Liver (tissue), 3 donors: ENCODE measurements around the gene HMX1.

Experiments used
- ATF3 ChIP-seq: IDR thresholded peaks from 2 replicates; pipeline ENCODE4 v1.6.1; 2016; ENCODE audit warnings: antibody characterized with exemption
- CTCF ChIP-seq: fragments of 150-350 bp; IDR thresholded peaks from 2 replicates; pipeline ENCODE4 v1.5.1; 2017; ENCODE audit warnings: improper control_type of control experiment, low read depth, low read length; ENCODE audit not compliant: missing input control
- FOXA1 ChIP-seq: IDR thresholded peaks from 2 replicates; pipeline ENCODE4 v1.6.1; 2016; ENCODE audit warnings: antibody characterized with exemption
- GABPA ChIP-seq, 2 donors: IDR thresholded peaks in 1 of 2; conservative IDR thresholded peaks in 1 of 2; 2 replicates each; pipeline ENCODE4 v1.6.1; 2016; ENCODE audit warnings: antibody characterized with exemption in 2 of 2, mild to moderate bottlenecking in 1 of 2, moderate library complexity in 1 of 2
- JUND ChIP-seq, 2 donors: IDR thresholded peaks; 2 replicates each; pipeline ENCODE4 v1.6.1; 2016; ENCODE audit warnings: antibody characterized with exemption in 2 of 2
- MAX ChIP-seq: IDR thresholded peaks from 2 replicates; pipeline ENCODE4 v1.6.1; 2016; ENCODE audit warnings: antibody characterized with exemption
- REST ChIP-seq: IDR thresholded peaks from 2 replicates; pipeline ENCODE4 v1.6.1; 2016; ENCODE audit warnings: antibody characterized with exemption, mild to moderate bottlenecking
- TAF1 ChIP-seq: conservative IDR thresholded peaks from 2 replicates; pipeline ENCODE4 v1.6.1; 2016; ENCODE audit warnings: antibody characterized with exemption, mild to moderate bottlenecking
- YY1 ChIP-seq: IDR thresholded peaks from 2 replicates; pipeline ENCODE4 v1.6.1; 2016; ENCODE audit warnings: antibody characterized with exemption, mild to moderate bottlenecking
- ZBTB33 ChIP-seq: IDR thresholded peaks from 2 replicates; pipeline ENCODE4 v1.6.1; 2016; ENCODE audit warnings: antibody characterized with exemption
- donor health status: healthy.
- donor health status: healthy.

GRCh38 chr4:8879574-8879973 lies 7.9 kb upstream of the HMX1 start:
- TF ChIP-seq CTCF (no peak), ATF3 (no peak), REST (no peak), MAX (no peak), TAF1 (no peak), JUND (IDR thresholded peaks at IDR 0.05) (no peak), ZBTB33 (no peak), GABPA (IDR thresholded peaks at IDR 0.05 in 1 of 2, conservative IDR thresholded peaks at IDR 0.05 in 1 of 2) (no peak), FOXA1 (no peak), YY1 (no peak)
